Gastroesophageal sphincter (tissue), 3 donors: ENCODE measurements around the gene ASPRV1.

ENCODE experiments used
- CTCF ChIP-seq, 4 experiments: fragments of 200-600 bp in 2 of 4; fragments of 450-650 bp in 2 of 4; sonication (generic) in 1 of 4; IDR thresholded peaks; one replicate each; pipeline ENCODE4 v1.5.1; 2017 to 2019; ENCODE audit warnings: antibody characterized with exemption in 4 of 4, mild to moderate bottlenecking in 2 of 4, moderate library complexity in 2 of 4
- POLR2A ChIP-seq, 2 donors: fragments of 450-650 bp; IDR thresholded peaks; one replicate each; pipeline ENCODE4 v1.6.1; 2017; ENCODE audit warnings: antibody characterized with exemption in 2 of 2, mild to moderate bottlenecking in 2 of 2, moderate library complexity in 1 of 2

- TF ChIP-seq CTCF (IDR thresholded peaks at IDR 0.05) (no peak), POLR2A (IDR thresholded peaks at IDR 0.05) (no peak)
Measured at GRCh38 chr2:69943000-69943842, 18.2 kb downstream of the ASPRV1 start.
